Activated B cell treated with CpG ODN at 0.5 μM for 24 hours (primary cell): ENCODE data around the gene LHFPL6. TPM values are rescaled to one million over a fixed set of nuclear protein-coding genes. Genes with fewer than 3 reads are reported as not detected.

Source experiments
- ATAC-seq: fragments of 200-7000 bp; cut with Tn5 transposase; one replicate; pipeline ENCODE4 v1.10.0; 2021; ENCODE audit warnings: low read depth, mild to moderate bottlenecking, moderate library complexity
- CTCF ChIA-PET: fragments of 350-600 bp; sonication (Branson Sonifier 250); formaldehyde crosslinking; loops from one replicate; lab custom pipeline; 2021; ENCODE audit warnings: antibody characterized with exemption; lab: Charles Lee
- POLR2A ChIA-PET: fragments of 350-600 bp; sonication (Branson Sonifier 250); formaldehyde crosslinking; loops from one replicate; lab custom pipeline; 2021; ENCODE audit warnings: antibody characterized with exemption; lab: Charles Lee
- DNase-seq: peaks from one replicate; pipeline ENCODE4 v3.0.0; 2022
- H3K27ac Mint-ChIP-seq: one replicate; pipeline ENCODE4 v1.8.0; 2020; ENCODE audit warnings: mixed read lengths
- H3K27me3 Mint-ChIP-seq: one replicate; pipeline ENCODE4 v1.8.0; 2021; ENCODE audit warnings: mixed read lengths
- H3K36me3 Mint-ChIP-seq: one replicate; pipeline ENCODE4 v1.8.0; 2021; ENCODE audit warnings: low read depth, mixed read lengths
- H3K4me1 Mint-ChIP-seq: one replicate; pipeline ENCODE4 v1.8.0; 2021; ENCODE audit warnings: mixed read lengths
- H3K4me3 Mint-ChIP-seq: one replicate; pipeline ENCODE4 v1.8.0; 2020; ENCODE audit warnings: mild to moderate bottlenecking, mixed read lengths
- H3K9me3 Mint-ChIP-seq: one replicate; pipeline ENCODE4 v1.8.0; 2020; ENCODE audit warnings: mixed read lengths
- CTCF ChIP-seq: fragments of 200-600 bp; IDR thresholded peaks from one replicate; pipeline ENCODE4 v1.8.0; 2022; ENCODE audit warnings: antibody characterized with exemption, mild to moderate bottlenecking
- intact Hi-C: fragments of 100-400 bp; cut with micrococcal nuclease; formaldehyde crosslinking; loops from one replicate; pipeline ENCODE4 v1.15.1; 2024
- total RNA-seq: library from RNA; stranded (reverse); gene quantifications from 2 replicates; pipeline ENCODE4 v1.2.3, GENCODE V29; 2022

The LHFPL6 gene
- total RNA-seq, 1 donor from 2014 or later = 0.13 TPM

GRCh38 chr13:39411511-39411910 lies 191.5 kb downstream of the LHFPL6 start:
- no peak for ATAC-seq
- Mint-ChIP-seq H3K4me1 (no peaks in the 10 kb centered on the region), H3K9me3 (no peaks in the 10 kb centered on the region), H3K27ac (no peak overlapping the region), H3K36me3 (no peaks in the 10 kb centered on the region), H3K27me3 (no peaks in the 10 kb centered on the region), H3K4me3 (no peak overlapping the region)
- ChIA-PET POLR2A (no interaction called here), CTCF (interaction anchor here (1.2 kb wide), 1 partner anchor 201 kb away, joined by 3 read pairs; no protein-coding TSS in a partner anchor)
- no peak for TF ChIP-seq CTCF
- intact Hi-C loops = no loop called here
- no peak for DNase-seq

GRCh38 chr13:39410964-39411363 lies 192.0 kb downstream of the LHFPL6 start:
- no peak for TF ChIP-seq CTCF
- ATAC-seq (no peak), DNase-seq (no peak)
- Mint-ChIP-seq H3K27ac (no peak overlapping the region), H3K4me1 (no peaks in the 10 kb centered on the region), H3K27me3 (no peaks in the 10 kb centered on the region), H3K4me3 (no peak overlapping the region), H3K9me3 (no peaks in the 10 kb centered on the region), H3K36me3 (no peaks in the 10 kb centered on the region)
- ChIA-PET POLR2A (no interaction called here), CTCF (no interaction called here)
- intact Hi-C loops = no loop called here

- Mint-ChIP-seq H3K4me3 (no peak overlapping the region), H3K9me3 (no peaks in the 10 kb centered on the region), H3K27ac (no peak overlapping the region), H3K4me1 (no peaks in the 10 kb centered on the region), H3K36me3 (no peaks in the 10 kb centered on the region), H3K27me3 (no peaks in the 10 kb centered on the region)
- DNase-seq (no peak), ATAC-seq (no peak)
- no peak for TF ChIP-seq CTCF
- intact Hi-C loops = no loop called here
- POLR2A ChIA-PET = no interaction called here
- CTCF ChIA-PET = no interaction called here
Measured at GRCh38 chr13:39410096-39410901, 192.7 kb downstream of the LHFPL6 start.

GRCh38 chr13:39408512-39408911 lies 194.5 kb downstream of the LHFPL6 start:
- no peak for DNase-seq
- CTCF ChIA-PET = no interaction called here
- POLR2A ChIA-PET = no interaction called here
- TF ChIP-seq CTCF = no peak
- Mint-ChIP-seq H3K9me3 (no peaks in the 10 kb centered on the region), H3K27me3 (no peaks in the 10 kb centered on the region), H3K4me3 (no peak overlapping the region), H3K27ac (no peak overlapping the region), H3K36me3 (no peaks in the 10 kb centered on the region), H3K4me1 (no peaks in the 10 kb centered on the region)
- ATAC-seq = no peak
- intact Hi-C loops = no loop called here

GRCh38 chr13:39407786-39408185 lies 195.2 kb downstream of the LHFPL6 start:
- intact Hi-C loops = no loop called here
- H3K4me3 Mint-ChIP-seq = no peak overlapping the region
- no peaks in the 10 kb centered on the region for H3K9me3 Mint-ChIP-seq
- H3K4me1 Mint-ChIP-seq = no peaks in the 10 kb centered on the region
- H3K27me3 Mint-ChIP-seq = no peaks in the 10 kb centered on the region
- CTCF ChIA-PET = no interaction called here
- no peak overlapping the region for H3K27ac Mint-ChIP-seq
- H3K36me3 Mint-ChIP-seq = no peaks in the 10 kb centered on the region
- POLR2A ChIA-PET = no interaction called here
- DNase-seq (no peak), ATAC-seq (no peak)
- TF ChIP-seq CTCF = no peak
